ENCODE measurements around the gene IL9. TPM values are rescaled to one million over a fixed set of nuclear protein-coding genes. Genes with fewer than 3 reads are reported as not detected.

Gene IL9
- total and polyA plus RNA-seq, 2 of the 13 experiments (the other 11 are each of a cell fraction or from before 2014, with no cell fraction given): not detected

- TF ChIP-seq SCMH1 (CRISPR knock-in tag; IDR thresholded peaks at IDR 0.05; ENCODE audit: borderline replicate concordance) (no peak), CREM (IDR thresholded peaks at IDR 0.05) (no peak), CREM (CRISPR knock-in tag; IDR thresholded peaks at IDR 0.05) (no peak)
Observed at GRCh38 chr5:135883026-135883425, 12.6 kb downstream of the IL9 start (continued).

DNA sequence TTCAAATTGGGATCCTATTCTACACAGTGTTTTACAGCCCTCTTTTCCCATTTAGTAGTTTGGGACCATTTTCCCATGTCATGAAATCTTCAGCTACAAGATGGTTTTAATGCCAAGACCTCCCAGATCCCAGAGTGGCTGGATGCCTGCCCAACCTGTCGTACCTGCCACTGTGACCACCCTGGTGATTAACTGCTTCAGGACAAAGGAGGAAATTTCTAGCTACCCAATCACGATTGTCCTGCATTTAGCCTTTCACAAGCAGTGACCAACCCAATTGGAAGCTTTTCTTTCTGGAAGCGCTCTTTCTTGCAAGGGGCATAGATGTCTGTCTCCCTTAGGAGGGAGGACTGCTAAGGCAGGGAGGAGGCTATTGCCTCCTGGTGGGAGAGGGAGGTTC, 13.8 kb downstream of the IL9 start:
- H3K4me3 ChIP-seq (replicated peaks in 1 of 3; ENCODE audit: insufficient read depth in 1 of 3, low read depth in 2 of 3, low read length in 3 of 3): no peak overlapping the region
- H3K27ac ChIP-seq (ENCODE audit: extremely low read length, insufficient read depth, low read length): no peak overlapping the region
- no peaks in the 10 kb centered on the region for H3K79me2 ChIP-seq (ENCODE audit: insufficient read depth, low read length)
- H3K4me1 ChIP-seq (ENCODE audit: insufficient read depth, low read length): peaks cover 14% of the 10 kb centered on the region
- DNase-seq (ENCODE audit: low spot score) (no peak), FAIRE-seq (no peak), ATAC-seq (no peak)
- H3K9ac ChIP-seq (ENCODE audit: insufficient read depth, low read depth, low read length): no peak overlapping the region
- no peak overlapping the region for H2AFZ ChIP-seq (ENCODE audit: low read length)
- H4K20me1 ChIP-seq (ENCODE audit: insufficient read depth, low read length): no peaks in the 10 kb centered on the region
- in situ Hi-C loops (cut with HindIII; ENCODE audit: extremely low pct_ligation_motif_present, low pct_unique_long_range_greater_than_20kb): no loop called here
- WGBS (ENCODE audit: low lambda C conversion rate): 54% methylated on average over 3 of the region's 3 CpGs
- H3K4me2 ChIP-seq (ENCODE audit: low read depth, low read length): no peak overlapping the region
- no TSS peak for BruUV-seq (replicated peaks)
- H3K36me3 ChIP-seq (replicated peaks in 1 of 2; ENCODE audit: control insufficient read depth in 1 of 2, insufficient read depth in 2 of 2, low read length in 2 of 2): no peaks in the 10 kb centered on the region
- H3K9me3 ChIP-seq (ENCODE audit: low read length): no peaks in the 10 kb centered on the region
- POLR2A ChIA-PET: no interaction called here
- CTCF ChIA-PET (ENCODE audit: low intra/inter-chr PET ratio, low total read pairs): no interaction called here
- 0 out of 5 replicates have a peak, but pooled peaks cover 0 to 2% of the 10 kb centered on the region in 2 experiments for H3K27me3 ChIP-seq (ENCODE audit: control insufficient read depth in 1 of 2, insufficient read depth in 2 of 2, low read length in 2 of 2)
- intact Hi-C loops (cut with micrococcal nuclease; ENCODE audit: unreplicated experiment): loop anchor here (5.0 kb wide), 1 partner anchor 50 kb away; the partner anchor contains the start of gene SLC25A48
- TF ChIP-seq KLF9 (CRISPR knock-in tag; IDR thresholded peaks at IDR 0.05; ENCODE audit: low read depth) (no peak), RAD51 (IDR thresholded peaks at IDR 0.05; ENCODE audit: borderline replicate concordance) (no peak), REXO4 (CRISPR knock-in tag; IDR thresholded peaks at IDR 0.05; ENCODE audit: borderline replicate concordance) (no peak), ZNF749 (CRISPR knock-in tag; IDR thresholded peaks at IDR 0.05; ENCODE audit: borderline replicate concordance) (no peak), ELF3 (CRISPR knock-in tag; IDR thresholded peaks at IDR 0.05) (no peak), ZNF543 (CRISPR knock-in tag; IDR thresholded peaks at IDR 0.05) (no peak), FIP1L1 (IDR thresholded peaks at IDR 0.05; ENCODE audit: borderline replicate concordance, insufficient read depth, low read depth, low read length) (no peak), RARG (CRISPR knock-in tag; IDR thresholded peaks at IDR 0.05; ENCODE audit: low read depth) (no peak), ZSCAN12 (CRISPR knock-in tag; IDR thresholded peaks at IDR 0.05) (no peak)
- TF ChIP-seq, protein P1, sequence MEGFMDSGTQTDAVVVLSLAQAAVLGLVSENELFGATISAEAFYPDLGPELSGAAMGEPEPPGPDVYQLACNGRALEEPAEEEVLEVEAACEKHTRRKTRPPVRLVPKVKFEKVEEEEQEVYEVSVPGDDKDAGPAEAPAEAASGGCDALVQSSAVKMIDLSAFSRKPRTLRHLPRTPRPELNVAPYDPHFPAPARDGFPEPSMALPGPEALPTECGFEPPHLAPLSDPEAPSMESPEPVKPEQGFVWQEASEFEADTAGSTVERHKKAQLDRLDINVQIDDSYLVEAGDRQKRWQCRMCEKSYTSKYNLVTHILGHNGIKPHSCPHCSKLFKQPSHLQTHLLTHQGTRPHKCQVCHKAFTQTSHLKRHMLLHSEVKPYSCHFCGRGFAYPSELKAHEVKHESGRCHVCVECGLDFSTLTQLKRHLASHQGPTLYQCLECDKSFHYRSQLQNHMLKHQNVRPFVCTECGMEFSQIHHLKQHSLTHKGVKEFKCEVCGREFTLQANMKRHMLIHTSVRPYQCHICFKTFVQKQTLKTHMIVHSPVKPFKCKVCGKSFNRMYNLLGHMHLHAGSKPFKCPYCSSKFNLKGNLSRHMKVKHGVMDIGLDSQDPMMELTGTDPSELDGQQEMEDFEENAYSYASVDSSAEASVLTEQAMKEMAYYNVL (CRISPR knock-in tag; IDR thresholded peaks at IDR 0.05; ENCODE audit: borderline replicate concordance): no peak
- TF ChIP-seq, protein P2, sequence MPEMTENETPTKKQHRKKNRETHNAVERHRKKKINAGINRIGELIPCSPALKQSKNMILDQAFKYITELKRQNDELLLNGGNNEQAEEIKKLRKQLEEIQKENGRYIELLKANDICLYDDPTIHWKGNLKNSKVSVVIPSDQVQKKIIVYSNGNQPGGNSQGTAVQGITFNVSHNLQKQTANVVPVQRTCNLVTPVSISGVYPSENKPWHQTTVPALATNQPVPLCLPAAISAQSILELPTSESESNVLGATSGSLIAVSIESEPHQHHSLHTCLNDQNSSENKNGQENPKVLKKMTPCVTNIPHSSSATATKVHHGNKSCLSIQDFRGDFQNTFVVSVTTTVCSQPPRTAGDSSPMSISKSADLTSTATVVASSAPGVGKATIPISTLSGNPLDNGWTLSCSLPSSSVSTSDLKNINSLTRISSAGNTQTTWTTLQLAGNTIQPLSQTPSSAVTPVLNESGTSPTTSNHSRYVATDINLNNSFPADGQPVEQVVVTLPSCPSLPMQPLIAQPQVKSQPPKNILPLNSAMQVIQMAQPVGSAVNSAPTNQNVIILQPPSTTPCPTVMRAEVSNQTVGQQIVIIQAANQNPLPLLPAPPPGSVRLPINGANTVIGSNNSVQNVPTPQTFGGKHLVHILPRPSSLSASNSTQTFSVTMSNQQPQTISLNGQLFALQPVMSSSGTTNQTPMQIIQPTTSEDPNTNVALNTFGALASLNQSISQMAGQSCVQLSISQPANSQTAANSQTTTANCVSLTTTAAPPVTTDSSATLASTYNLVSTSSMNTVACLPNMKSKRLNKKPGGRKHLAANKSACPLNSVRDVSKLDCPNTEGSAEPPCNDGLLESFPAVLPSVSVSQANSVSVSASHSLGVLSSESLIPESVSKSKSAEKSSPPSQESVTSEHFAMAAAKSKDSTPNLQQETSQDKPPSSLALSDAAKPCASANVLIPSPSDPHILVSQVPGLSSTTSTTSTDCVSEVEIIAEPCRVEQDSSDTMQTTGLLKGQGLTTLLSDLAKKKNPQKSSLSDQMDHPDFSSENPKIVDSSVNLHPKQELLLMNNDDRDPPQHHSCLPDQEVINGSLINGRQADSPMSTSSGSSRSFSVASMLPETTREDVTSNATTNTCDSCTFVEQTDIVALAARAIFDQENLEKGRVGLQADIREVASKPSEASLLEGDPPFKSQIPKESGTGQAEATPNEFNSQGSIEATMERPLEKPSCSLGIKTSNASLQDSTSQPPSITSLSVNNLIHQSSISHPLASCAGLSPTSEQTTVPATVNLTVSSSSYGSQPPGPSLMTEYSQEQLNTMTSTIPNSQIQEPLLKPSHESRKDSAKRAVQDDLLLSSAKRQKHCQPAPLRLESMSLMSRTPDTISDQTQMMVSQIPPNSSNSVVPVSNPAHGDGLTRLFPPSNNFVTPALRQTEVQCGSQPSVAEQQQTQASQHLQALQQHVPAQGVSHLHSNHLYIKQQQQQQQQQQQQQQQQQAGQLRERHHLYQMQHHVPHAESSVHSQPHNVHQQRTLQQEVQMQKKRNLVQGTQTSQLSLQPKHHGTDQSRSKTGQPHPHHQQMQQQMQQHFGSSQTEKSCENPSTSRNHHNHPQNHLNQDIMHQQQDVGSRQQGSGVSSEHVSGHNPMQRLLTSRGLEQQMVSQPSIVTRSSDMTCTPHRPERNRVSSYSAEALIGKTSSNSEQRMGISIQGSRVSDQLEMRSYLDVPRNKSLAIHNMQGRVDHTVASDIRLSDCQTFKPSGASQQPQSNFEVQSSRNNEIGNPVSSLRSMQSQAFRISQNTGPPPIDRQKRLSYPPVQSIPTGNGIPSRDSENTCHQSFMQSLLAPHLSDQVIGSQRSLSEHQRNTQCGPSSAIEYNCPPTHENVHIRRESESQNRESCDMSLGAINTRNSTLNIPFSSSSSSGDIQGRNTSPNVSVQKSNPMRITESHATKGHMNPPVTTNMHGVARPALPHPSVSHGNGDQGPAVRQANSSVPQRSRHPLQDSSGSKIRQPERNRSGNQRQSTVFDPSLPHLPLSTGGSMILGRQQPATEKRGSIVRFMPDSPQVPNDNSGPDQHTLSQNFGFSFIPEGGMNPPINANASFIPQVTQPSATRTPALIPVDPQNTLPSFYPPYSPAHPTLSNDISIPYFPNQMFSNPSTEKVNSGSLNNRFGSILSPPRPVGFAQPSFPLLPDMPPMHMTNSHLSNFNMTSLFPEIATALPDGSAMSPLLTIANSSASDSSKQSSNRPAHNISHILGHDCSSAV (CRISPR knock-in tag; IDR thresholded peaks at IDR 0.05; ENCODE audit: borderline replicate concordance): no peak
